H9 (cell line): ENCODE data around the gene ACSF3. TPM values are rescaled to one million over a fixed set of nuclear protein-coding genes. Genes with fewer than 3 reads are reported as not detected.

Experiments used
- DNase-seq: peaks from one replicate; pipeline ENCODE4 v3.0.0-alpha.2; 2017
- H2AFZ ChIP-seq: one replicate; pipeline ENCODE4 v1.6.1; 2013; ENCODE audit warnings: mild to moderate bottlenecking, low read length, control low read depth, moderate library complexity
- H2AK5ac ChIP-seq: 2 replicates; pipeline ENCODE4 v1.6.1; 2013; ENCODE audit warnings: low read length, control low read depth, mixed read lengths; ENCODE audit not compliant: insufficient read length
- H2BK120ac ChIP-seq: one replicate; pipeline ENCODE4 v1.6.1; 2013; ENCODE audit warnings: low read depth, mild to moderate bottlenecking, low read length, control low read depth, inconsistent platforms; ENCODE audit not compliant: poor library complexity, severe bottlenecking
- H2BK12ac ChIP-seq: 2 replicates; pipeline ENCODE4 v1.6.1; 2013; ENCODE audit warnings: low read length, control low read depth, mixed read lengths, low read depth; ENCODE audit not compliant: insufficient read length
- H2BK15ac ChIP-seq: 2 replicates; pipeline ENCODE4 v1.6.1; 2013; ENCODE audit warnings: low read depth, low read length, control low read depth
- H2BK20ac ChIP-seq: one replicate; pipeline ENCODE4 v1.6.1; 2013; ENCODE audit warnings: low read depth, mild to moderate bottlenecking, low read length, control low read depth, inconsistent platforms; ENCODE audit not compliant: poor library complexity, severe bottlenecking
- H2BK5ac ChIP-seq: 2 replicates; pipeline ENCODE4 v1.6.1; 2013; ENCODE audit warnings: low read length, control low read depth, mixed read lengths; ENCODE audit not compliant: insufficient read length
- H3K14ac ChIP-seq: 2 replicates; pipeline ENCODE4 v1.6.1; 2013; ENCODE audit warnings: low read length, control low read depth; ENCODE audit not compliant: insufficient read depth
- H3K18ac ChIP-seq: 2 replicates; pipeline ENCODE4 v1.6.1; 2013; ENCODE audit warnings: low read depth, mild to moderate bottlenecking, mixed read lengths, low read length, control low read depth; ENCODE audit not compliant: insufficient read length
- H3K23ac ChIP-seq: 2 replicates; pipeline ENCODE4 v1.6.1; 2013; ENCODE audit warnings: low read length, control low read depth, mixed read lengths, low read depth; ENCODE audit not compliant: insufficient read length
- H3K23me2 ChIP-seq: 2 replicates; pipeline ENCODE4 v1.6.1; 2013; ENCODE audit warnings: low read depth, mild to moderate bottlenecking, mixed read lengths, low read length, control low read depth; ENCODE audit not compliant: insufficient read length, poor library complexity, severe bottlenecking
- H3K27ac ChIP-seq: 2 replicates; pipeline ENCODE4 v1.5.1; 2013; ENCODE audit warnings: low read length, control low read depth, mixed read lengths, low read depth; ENCODE audit not compliant: insufficient read length
- H3K27me3 ChIP-seq: 2 replicates; pipeline ENCODE4 v1.6.1; 2013; ENCODE audit warnings: low read length, control low read depth, inconsistent platforms; ENCODE audit not compliant: insufficient read depth
- H3K4ac ChIP-seq: 2 replicates; pipeline ENCODE4 v1.6.1; 2013; ENCODE audit warnings: low read depth, mild to moderate bottlenecking, control low read depth, inconsistent platforms, low read length, moderate library complexity
- H3K4me1 ChIP-seq: 2 replicates; pipeline ENCODE4 v1.6.1; 2013; ENCODE audit warnings: low read length, control low read depth, inconsistent platforms; ENCODE audit not compliant: insufficient read depth
- H3K4me2 ChIP-seq: 2 replicates; pipeline ENCODE4 v1.6.1; 2013; ENCODE audit warnings: low read length, control low read depth, mixed read lengths; ENCODE audit not compliant: insufficient read length, insufficient read depth
- H3K56ac ChIP-seq: 2 replicates; pipeline ENCODE4 v1.6.1; 2013; ENCODE audit warnings: low read depth, mild to moderate bottlenecking, mixed read lengths, low read length, control low read depth; ENCODE audit not compliant: insufficient read length
- H3K79me1 ChIP-seq: 2 replicates; pipeline ENCODE4 v1.6.1; 2013; ENCODE audit warnings: low read depth, mild to moderate bottlenecking, moderate library complexity, low read length, control low read depth, inconsistent platforms; ENCODE audit not compliant: insufficient read depth, poor library complexity, severe bottlenecking
- H3K79me2 ChIP-seq: 2 replicates; pipeline ENCODE4 v1.6.1; 2013; ENCODE audit warnings: low read length, control low read depth, inconsistent platforms; ENCODE audit not compliant: insufficient read depth
- H3K9ac ChIP-seq: 2 replicates; pipeline ENCODE4 v1.6.1; 2013; ENCODE audit warnings: low read length, control low read depth, mixed read lengths; ENCODE audit not compliant: insufficient read length; ENCODE audit errors: extremely low read depth
- H3K9me3 ChIP-seq: one replicate; pipeline ENCODE4 v1.6.1; 2013; ENCODE audit warnings: low read depth, low read length, inconsistent platforms; ENCODE audit not compliant: control insufficient read depth
- H3T11ph ChIP-seq: one replicate; pipeline ENCODE4 v1.6.1; 2013; ENCODE audit warnings: mild to moderate bottlenecking, low read length, control low read depth, inconsistent platforms
- H4K20me1 ChIP-seq: one replicate; pipeline ENCODE4 v1.6.1; 2013; ENCODE audit not compliant: control insufficient read depth, insufficient read length, insufficient read depth
- H4K5ac ChIP-seq: 2 replicates; pipeline ENCODE4 v1.6.1; 2013; ENCODE audit warnings: low read depth, mild to moderate bottlenecking, mixed read lengths, low read length, control low read depth; ENCODE audit not compliant: insufficient read length
- H4K8ac ChIP-seq: replicated peaks from 2 replicates; pipeline ENCODE4 v1.6.1; 2013; ENCODE audit warnings: low read length, control low read depth, mixed read lengths, low read depth; ENCODE audit not compliant: insufficient read length
- H4K91ac ChIP-seq: 2 replicates; pipeline ENCODE4 v1.6.1; 2013; ENCODE audit warnings: low read depth, mild to moderate bottlenecking, moderate library complexity, mixed read lengths, low read length, control low read depth; ENCODE audit not compliant: insufficient read length
- H3K27ac Mint-ChIP-seq, 3 experiments: 2 replicates in 2 of 3; 3 replicates in 1 of 3; pipeline ENCODE4 v1.8.0; 2020 to 2021; ENCODE audit warnings: mixed read lengths in 3 of 3, mild to moderate bottlenecking in 1 of 3, moderate library complexity in 1 of 3
- H3K27me3 Mint-ChIP-seq: 2 replicates; pipeline ENCODE4 v1.8.0; 2021; ENCODE audit warnings: low read depth, mild to moderate bottlenecking, moderate library complexity, mixed read lengths
- H3K36me3 Mint-ChIP-seq, 3 experiments: 2 replicates in 2 of 3; 3 replicates in 1 of 3; pipeline ENCODE4 v1.8.0; 2020 to 2021; ENCODE audit warnings: low read depth in 3 of 3, mixed read lengths in 3 of 3; ENCODE audit not compliant: insufficient read depth in 1 of 3
- H3K4me1 Mint-ChIP-seq, 2 experiments: 2 replicates each; pipeline ENCODE4 v1.8.0; 2020; ENCODE audit warnings: mixed read lengths in 2 of 2
- H3K4me3 Mint-ChIP-seq, 2 experiments: 2 replicates in 1 of 2; 3 replicates in 1 of 2; pipeline ENCODE4 v1.8.0; 2020 to 2021; ENCODE audit warnings: mild to moderate bottlenecking in 2 of 2, mixed read lengths in 2 of 2, moderate library complexity in 1 of 2
- H3K9me3 Mint-ChIP-seq, 2 experiments: 2 replicates in 1 of 2; 3 replicates in 1 of 2; pipeline ENCODE4 v1.8.0; 2020; ENCODE audit warnings: mild to moderate bottlenecking in 2 of 2, mixed read lengths in 2 of 2, moderate library complexity in 1 of 2
- WGBS: extraction: QIAGEN DNeasy Blood & Tissue Kit; methylation state at CpG from one replicate; pipeline ENCODE4 v1.1.7; 2013; ENCODE audit warnings: missing lambda C conversion rate, low lambda C conversion rate, mixed read lengths; ENCODE audit not compliant: insufficient read length; ENCODE audit errors: extremely low coverage; 5-methylcytosine and 5-hydroxymethylcytosine counted together
- total RNA-seq: library from RNA; stranded (reverse); gene quantifications from 2 replicates; pipeline ENCODE4 v1.2.1, GENCODE V29; 2021
- TF ChIP-seq, protein P1 (sequence below): fragments of 200-600 bp; sonication (generic); conservative IDR thresholded peaks from 3 replicates; pipeline ENCODE4 v1.8.0; 2021; ENCODE audit warnings: antibody characterized with exemption, mild to moderate bottlenecking

The ACSF3 gene
- total RNA-seq, 1 experiment from 2014 or later = 31.3 TPM

- no peaks in the 10 kb centered on the region for H3K4me1 Mint-ChIP-seq
- H2BK5ac ChIP-seq = no peak overlapping the region
- no peaks in the 10 kb centered on the region for H3K79me1 ChIP-seq
- no peak overlapping the region for H2AK5ac ChIP-seq
- H3K18ac ChIP-seq = no peak overlapping the region
- H3K4me3 Mint-ChIP-seq = no peak overlapping the region
- no peak overlapping the region for H3K27ac Mint-ChIP-seq
- H3K56ac ChIP-seq = no peak overlapping the region
- H3K9me3 Mint-ChIP-seq = no peaks in the 10 kb centered on the region; a peak in 1 of 5 replicates
- H3K27me3 Mint-ChIP-seq = peaks cover 10% of the 10 kb centered on the region
- no peaks in the 10 kb centered on the region for H3K36me3 Mint-ChIP-seq
- H4K91ac ChIP-seq = no peak overlapping the region
- TF ChIP-seq, protein P1, sequence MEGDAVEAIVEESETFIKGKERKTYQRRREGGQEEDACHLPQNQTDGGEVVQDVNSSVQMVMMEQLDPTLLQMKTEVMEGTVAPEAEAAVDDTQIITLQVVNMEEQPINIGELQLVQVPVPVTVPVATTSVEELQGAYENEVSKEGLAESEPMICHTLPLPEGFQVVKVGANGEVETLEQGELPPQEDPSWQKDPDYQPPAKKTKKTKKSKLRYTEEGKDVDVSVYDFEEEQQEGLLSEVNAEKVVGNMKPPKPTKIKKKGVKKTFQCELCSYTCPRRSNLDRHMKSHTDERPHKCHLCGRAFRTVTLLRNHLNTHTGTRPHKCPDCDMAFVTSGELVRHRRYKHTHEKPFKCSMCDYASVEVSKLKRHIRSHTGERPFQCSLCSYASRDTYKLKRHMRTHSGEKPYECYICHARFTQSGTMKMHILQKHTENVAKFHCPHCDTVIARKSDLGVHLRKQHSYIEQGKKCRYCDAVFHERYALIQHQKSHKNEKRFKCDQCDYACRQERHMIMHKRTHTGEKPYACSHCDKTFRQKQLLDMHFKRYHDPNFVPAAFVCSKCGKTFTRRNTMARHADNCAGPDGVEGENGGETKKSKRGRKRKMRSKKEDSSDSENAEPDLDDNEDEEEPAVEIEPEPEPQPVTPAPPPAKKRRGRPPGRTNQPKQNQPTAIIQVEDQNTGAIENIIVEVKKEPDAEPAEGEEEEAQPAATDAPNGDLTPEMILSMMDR = no peak
- no CpG with 5 or more reads among the region's 25 CpGs for whole genome bisulfite sequencing
- no peak overlapping the region for H3K14ac ChIP-seq
- H2BK20ac ChIP-seq = no peak overlapping the region
- H4K8ac ChIP-seq = no peak overlapping the region
- H3K27me3 ChIP-seq = no peaks in the 10 kb centered on the region
- no peak overlapping the region for H2AFZ ChIP-seq
- no peak overlapping the region for H2BK12ac ChIP-seq
- H2BK120ac ChIP-seq = no peak overlapping the region
- no peak overlapping the region for H3K4me2 ChIP-seq
- no peak overlapping the region for H3K27ac ChIP-seq
- H3K23ac ChIP-seq = no peak overlapping the region
- no peaks in the 10 kb centered on the region for H3K79me2 ChIP-seq
- no peak overlapping the region for H3K4ac ChIP-seq
- no peaks in the 10 kb centered on the region for H3K4me1 ChIP-seq
- no peak overlapping the region for H4K5ac ChIP-seq
- H3T11ph ChIP-seq = no peak overlapping the region
- H3K9ac ChIP-seq = no peak overlapping the region
- no peak for DNase-seq
- no peaks in the 10 kb centered on the region for H3K23me2 ChIP-seq
- H4K20me1 ChIP-seq = no peaks in the 10 kb centered on the region
- H2BK15ac ChIP-seq = no peak overlapping the region
- no peaks in the 10 kb centered on the region for H3K9me3 ChIP-seq
Measured at GRCh38 chr16:89179656-89180315, 86.1 kb downstream of the ACSF3 start.
